ENCODE data around the gene TBRG1.

The TBRG1 gene

DNA sequence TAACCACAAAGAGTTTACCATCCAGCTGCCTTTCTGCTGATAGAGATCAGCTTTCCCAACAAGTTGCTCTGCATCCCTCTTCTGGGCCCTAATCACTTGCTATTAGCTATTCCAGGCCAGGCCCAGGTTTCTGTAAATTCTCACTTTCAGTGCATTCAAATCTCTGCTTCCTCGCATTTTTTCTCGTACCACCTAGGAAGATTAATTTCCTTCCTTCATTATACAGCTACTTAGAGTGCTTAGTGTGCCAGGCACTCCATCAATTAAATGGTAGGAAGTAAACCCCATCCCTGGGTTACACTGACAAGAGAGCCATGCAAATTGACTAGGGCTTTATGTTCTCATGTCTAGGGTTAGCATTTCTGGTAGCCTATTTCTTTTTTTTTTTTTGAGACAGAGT, 41.2 kb downstream of the TBRG1 start:
- no peak for DNase-seq

DNA sequence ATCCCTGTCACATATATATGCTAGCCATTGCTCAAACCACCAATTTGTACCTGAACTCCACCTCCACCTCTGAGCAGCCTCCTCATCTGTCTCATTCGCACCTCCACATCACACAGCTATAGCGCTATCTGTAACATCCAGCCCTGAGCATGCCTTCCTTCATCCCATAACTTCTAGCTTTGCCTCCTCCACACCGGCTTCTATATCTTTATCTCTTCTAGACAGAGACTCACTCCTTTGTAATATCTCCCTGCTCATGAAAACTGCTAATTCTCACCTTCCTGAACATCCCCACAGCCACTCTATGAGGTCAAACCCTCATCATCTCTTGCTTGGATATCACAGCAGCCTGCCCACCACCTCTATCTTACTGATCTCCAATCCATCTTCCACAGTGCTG, 44.9 kb downstream of the TBRG1 start:
- DNase-seq = no peak

DNA sequence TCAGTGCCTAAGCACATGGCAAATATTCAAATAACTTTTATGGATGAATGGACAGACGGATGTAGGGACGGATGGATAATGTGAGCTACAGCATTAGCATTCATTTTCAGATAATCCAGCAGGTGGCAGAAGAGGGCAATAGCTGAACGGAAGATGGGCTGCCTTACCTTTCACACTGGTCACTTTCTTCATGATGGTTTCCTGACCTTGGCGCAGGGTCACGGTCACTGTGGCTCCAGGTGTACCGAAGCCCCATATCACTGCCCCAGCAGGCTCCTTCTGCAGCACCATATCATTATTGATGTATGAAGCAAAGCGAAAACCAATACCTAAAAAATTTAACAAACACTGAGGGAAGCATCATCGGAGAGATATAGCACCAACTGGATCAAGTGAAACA, 46.5 kb downstream of the TBRG1 start:
- DNase-seq = no peak

DNA sequence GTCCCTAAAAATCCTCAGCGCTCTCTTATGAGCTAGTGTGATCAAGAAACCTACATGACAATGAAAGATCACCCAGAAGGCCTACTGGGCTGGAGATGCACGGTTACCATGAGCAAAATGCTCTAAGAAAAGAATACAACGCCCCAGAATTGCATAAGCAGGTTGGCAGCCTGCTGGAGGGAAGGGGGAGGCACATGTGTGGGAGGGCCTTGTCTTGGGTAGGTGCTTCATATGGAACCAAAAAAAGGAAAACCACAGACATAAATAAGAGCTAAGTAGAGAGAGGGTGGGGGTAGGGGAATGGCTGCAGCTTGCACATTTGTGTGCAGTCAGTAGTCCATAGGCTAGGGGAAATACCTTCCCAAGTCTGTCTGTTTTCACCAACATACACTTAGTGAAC, 48.1 kb downstream of the TBRG1 start:
- DNase-seq = no peak

DNA sequence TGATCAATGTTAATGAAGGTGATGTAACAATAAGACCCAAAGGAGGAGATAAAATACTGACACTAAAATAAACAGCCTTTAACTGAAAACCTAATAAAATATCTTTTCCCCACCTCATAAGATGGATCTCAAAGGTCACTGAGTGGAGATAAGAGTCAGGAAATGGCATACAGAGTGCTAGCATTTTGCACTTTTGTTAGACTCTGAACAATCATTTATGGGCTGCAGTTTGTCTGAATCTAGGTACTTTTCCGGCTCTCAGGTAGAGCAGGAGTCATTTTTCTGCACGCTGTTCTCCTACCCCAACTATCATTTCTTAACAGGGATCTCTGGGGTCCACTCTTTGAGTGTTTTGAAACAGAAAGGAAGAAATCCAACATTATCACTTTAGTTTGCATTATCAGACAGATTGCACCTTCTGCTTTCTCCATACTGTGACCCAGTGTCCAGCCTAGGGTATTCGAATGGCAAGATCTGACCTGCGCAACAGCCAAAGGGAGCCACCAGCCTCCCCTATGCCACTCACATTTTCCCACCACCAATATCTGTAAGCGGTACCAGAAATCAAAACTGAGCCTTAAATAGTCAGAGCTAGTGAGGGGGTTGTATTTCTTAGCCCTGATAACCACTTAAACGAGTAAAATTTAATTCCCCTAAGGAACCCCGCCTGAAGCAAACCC, 50.0 kb downstream of the TBRG1 start:
- no peak for DNase-seq

DNA sequence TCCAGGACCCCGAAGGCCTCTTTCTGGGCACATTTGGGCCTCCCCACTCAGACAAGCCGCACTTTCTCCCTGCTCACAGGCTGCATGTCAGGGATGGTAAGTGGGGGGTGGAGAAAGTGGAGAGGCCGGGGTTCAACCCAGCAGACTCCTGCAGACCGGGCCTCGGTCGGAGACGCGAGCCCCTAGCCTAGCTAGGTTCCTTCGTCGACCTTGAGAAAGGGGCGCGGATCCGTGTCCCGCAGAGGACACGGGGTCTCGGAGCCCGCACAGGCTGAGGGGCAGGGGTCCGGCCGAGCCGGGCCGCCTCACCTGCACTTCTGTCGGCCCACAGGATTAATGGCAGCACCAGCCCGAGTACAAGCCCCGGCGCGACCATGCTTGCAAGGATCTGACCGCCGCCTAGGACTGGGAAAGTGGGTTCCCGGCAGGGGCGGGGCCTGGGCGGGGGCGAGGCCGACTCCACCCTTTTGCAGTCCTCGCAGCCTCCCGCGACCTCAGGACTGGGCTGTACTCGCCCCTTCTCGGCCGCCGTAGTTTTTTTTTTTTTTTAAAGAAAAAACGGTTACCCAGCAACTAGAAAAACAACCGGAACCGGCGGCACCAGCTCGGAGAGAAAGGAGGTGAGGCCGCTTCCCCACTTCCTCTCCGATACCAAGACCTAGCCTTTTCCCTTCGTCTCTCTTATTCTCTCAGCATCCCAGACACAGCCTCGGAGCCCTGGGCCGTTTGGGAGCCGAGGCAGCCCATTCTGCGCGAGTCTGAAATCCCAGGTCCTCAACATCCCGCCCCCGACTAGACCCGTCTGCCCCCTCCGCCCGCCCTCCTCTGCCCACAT, 50.9 kb downstream of the TBRG1 start, which contains the start of the genes SIAE and SPA17:
TSS of gene SIAE (minus strand) at position 407 of the 835 bp plus-strand sequence. CDS start at position 376, 31 bp downstream.
TSS of gene SPA17 (plus strand) at position 572 of the 835 bp plus-strand sequence. CDS start 1,361 bp downstream, outside the sequence.
- peak; percentile 76 for DNase-seq

DNA sequence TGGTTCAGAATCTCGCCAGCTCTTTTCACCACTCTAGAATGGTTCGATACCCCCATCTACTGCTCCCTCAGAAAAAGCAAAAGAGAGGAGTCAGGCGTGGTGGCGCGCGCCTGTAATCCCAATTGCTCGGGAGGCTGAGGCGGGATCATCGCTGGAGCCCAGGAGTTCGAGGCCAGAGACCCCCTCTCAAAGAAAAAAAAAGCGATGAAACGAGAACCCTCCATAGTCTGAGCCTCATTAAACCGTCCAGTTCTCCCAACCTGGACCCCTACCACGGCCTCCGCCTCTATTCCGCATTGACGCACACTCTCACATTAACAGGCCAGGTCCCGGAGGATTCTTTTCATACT, 51.5 kb downstream of the TBRG1 start:
- DNase-seq = no peak

DNA sequence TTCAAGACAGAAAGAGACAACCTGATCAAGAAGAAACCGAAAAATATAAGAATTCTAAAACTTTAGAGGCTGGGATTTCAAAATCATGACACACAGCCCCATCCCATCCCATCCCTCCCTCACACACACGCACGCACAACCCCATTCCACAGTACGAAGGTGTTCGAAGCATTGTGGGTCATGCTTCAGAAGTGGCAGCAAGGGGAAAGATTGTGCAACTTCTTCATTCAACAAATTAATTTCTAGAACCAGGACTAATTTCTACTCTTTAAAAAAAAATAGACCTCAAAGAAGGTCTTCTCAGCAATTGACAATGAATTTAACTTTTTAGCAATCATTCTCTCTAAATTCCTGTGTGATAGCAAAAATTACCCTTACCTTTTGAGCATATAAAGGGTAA, 51.9 kb downstream of the TBRG1 start:
- DNase-seq = no peak

DNA sequence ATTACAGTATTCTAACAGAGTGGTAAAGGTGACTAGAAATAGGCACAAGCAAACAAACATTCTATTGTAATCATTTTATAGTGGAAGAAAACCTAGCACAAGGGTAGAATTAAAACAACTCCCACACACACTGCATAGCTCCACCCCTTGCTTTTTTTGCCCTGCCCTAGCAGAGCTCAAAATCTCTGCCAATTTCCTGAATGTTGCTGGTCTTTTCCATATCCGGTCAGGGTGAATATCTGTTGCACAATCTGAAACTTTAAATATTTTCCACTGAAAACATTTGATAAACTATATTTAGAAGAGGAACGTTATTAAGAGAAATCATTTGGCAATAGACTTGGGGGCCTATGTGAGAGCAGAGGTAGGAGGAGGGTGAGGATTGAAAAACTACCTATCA, 53.7 kb downstream of the TBRG1 start:
- no peak for DNase-seq

DNA sequence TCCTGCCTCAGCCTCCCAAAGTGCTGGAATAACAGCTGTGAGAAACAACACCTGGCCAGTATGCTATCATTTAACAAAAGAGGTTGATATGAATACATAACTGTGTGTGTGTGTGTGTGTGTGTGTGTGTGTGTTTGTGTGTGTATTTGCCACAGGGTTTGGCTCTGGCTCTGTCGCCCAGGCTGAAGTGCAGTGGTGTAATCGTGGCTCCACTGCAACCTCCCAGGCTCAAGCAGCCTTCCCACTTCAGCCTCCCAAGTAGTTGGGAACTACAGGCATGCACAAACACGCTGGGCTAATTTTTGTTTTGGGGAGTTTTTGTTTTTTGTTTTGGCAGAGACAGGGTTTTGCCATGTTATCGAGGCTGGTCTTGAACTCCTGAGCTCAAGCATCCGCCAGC, 55.8 kb downstream of the TBRG1 start:
- no peak for DNase-seq

DNA sequence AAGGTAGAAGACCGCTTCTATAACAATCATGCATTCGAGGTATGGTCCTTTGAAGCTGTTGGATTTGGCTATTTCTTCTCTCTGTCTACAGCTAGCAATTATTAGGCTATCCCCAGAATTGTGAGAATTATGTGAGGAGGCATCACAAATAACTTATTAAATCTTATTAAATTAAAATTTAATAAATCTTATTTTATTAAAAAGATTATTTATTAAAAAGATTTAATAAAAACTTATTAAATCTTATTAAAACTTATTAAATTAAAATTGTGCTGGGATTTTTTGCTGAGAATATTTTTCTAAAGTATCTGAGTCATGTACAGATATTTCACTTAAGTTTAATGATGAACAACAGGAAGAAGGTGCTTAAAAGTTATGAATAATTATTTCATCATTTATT, 58.8 kb downstream of the TBRG1 start:
- no peak for DNase-seq

DNA sequence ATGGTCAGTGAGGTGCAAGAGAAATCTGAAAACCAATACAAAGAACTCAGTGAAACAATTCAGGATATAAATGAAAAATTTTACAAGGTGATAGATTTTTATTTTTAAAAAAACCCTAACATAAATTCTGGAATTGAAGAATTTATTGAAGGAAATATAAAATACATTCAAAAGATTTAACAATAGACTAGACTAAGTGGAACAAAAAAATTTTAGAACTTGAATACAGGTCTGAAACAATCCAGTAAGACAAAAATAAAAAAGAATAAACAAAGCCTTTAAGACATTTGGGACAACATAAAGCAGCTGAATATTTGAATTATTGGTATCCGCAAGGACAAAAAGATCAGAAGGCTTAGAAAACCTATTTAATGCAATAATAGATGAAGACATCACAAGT, 59.8 kb downstream of the TBRG1 start:
- no peak for DNase-seq

Data from T1000 (cell line).